Stimulated activated CD8-positive, alpha-beta memory T cell treated with anti-CD3 and anti-CD28 coated beads, Interleukin-4, amount 100 ng/mL, for 48 hours (primary cell): ENCODE measurements around the gene CBLB.

ENCODE experiments used
- DNase-seq: peaks from one replicate; pipeline ENCODE4 v3.0.0-alpha.2; 2020

CBLB gene

GRCh38 chr3:105676621-105677300 is 192.1 kb downstream of the CBLB start:
- peak; percentile 61 for DNase-seq

DNA sequence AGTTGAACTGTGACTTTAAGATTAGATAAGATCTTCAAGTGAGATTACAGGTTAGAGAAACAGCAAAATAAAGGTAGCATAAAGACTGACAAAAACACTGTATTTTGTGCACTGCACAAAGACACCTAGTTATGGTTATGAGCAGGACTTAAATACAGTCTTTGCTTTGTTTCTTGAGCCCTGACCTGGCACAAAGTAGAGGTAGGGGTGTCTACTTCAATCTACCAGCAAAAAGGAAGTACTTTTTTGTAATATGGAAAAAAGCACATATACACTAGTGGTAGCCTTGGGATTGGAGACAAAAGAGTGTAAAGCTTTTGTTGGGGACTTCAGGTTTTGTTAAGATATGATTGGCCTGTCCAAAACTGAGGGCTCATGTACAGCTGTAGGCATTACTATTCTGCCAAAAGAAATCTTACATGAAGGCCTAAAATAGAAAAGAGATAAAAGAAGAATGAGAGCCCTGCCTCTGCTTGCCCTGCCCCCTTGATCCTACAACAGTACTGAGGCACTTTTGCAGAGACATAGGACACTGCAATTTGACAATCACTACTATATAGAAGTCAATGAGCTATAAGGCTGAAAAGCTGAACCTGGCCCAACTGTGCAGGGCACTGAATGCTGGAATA is 194.3 kb downstream of the CBLB start:
- DNase-seq = no peak

DNA sequence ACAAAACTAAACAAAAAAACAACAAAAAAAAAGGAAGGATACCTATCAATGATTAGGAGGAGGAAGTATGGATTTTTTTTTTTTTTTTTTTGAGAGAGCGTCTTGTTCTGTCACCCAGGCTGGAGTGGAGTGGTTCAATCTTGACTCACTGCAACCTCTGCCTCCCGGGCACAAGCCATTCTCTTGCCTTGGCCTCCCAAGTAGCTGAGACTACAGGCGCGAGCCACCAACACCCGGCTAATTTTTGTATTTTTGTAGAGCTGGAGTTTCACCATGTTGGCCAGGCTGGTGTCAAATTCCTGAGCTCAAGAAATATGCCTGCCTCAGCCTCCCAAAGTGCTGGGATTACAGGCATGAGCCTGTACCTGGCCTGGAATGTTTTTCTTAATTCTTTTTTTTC is 195.8 kb downstream of the CBLB start:
- DNase-seq = no peak

GRCh38 chr3:105662306-105662705 is 206.5 kb downstream of the CBLB start:
- no peak for DNase-seq

- no peak for DNase-seq
These were observed 207.4 kb downstream of the CBLB start for GRCh38 chr3:105661461-105661860.

DNA sequence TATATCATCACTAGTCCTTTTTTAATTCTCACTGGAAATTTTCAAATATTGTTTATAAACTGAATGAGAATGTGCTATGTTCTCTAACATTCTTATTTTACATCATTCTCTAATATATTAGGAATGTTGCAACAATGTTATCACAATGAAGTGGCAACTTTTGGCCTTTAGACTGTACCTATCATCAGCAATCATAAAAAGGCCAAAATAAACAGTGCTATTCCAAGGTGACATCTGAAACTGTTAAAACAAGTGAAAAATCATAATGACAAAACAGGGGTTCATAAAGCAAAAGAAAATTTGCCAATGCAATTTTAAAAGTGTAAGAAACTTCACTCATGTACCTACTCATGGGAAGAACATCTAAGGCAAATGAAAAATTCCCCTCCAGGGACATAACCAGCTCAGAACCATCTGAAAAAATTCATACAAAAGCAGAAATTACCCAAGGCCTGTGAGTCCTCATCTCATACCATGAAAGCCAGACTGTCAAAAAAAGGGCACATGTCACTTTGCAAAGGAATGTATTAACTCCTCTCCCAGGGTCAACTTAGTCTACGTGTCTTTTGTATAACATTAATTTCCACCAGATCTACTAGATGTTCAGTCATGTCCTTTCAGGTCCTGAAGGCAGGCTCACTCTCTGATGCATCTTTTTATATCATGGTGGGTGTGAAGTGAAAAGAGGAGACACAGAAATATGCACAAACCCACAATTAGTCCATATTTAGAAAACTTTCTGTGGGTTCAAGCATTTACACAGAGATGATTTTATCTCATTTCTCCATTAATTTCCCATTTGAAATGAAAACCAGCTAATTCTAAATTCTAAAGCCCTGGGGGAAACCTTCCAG is 211.9 kb downstream of the CBLB start:
- no peak for DNase-seq

- DNase-seq = no peak
These were observed 214.9 kb downstream of the CBLB start for GRCh38 chr3:105653868-105654267.

GRCh38 chr3:105653166-105653565 is 215.6 kb downstream of the CBLB start:
- DNase-seq = no peak

- DNase-seq = no peak
These were observed 219.3 kb downstream of the CBLB start for GRCh38 chr3:105649480-105649879.

GRCh38 chr3:105647047-105647446 is 221.8 kb downstream of the CBLB start:
- no peak for DNase-seq

DNA sequence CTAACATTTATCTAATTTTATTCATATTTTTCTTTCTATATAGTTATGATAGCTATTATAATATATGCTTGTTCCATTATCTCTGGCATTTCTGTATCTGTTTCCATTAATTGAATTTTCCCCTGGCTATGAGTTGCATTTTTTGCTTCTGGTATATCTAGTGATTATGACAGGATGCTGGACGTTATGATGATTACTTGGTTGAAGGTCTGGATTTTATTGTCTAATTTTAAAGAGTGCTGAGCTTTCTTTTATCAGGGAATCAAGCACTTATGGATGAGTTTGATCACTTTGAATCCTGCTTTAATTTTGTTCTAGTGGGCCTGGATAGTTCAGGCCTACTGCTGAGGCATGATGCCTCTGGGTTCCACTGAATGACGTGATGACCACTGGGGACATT is 229.7 kb downstream of the CBLB start:
- no peak for DNase-seq

DNA sequence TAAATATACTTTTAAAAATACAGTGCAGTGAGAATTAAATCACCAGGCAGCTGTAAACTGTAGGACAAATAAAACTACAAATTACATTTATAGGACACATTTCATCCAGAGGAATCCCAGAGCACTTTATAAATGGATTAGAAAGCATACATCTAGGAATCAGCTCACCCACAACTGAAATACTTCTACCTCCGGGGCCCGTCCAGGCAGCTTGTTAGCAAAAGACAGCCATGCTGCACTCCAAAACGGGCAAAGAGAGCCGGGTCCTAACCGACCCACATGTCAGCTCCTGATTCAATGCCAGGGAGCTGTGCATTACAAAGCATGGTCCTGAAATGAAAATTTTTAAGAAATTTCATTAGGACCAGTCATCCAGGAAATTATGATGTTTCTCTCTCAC is 234.1 kb downstream of the CBLB start:
- DNase-seq = no peak

GRCh38 chr3:105629718-105630117 is 239.1 kb downstream of the CBLB start:
- DNase-seq = no peak

GRCh38 chr3:105626739-105627138 is 242.1 kb downstream of the CBLB start:
- no peak for DNase-seq

DNA sequence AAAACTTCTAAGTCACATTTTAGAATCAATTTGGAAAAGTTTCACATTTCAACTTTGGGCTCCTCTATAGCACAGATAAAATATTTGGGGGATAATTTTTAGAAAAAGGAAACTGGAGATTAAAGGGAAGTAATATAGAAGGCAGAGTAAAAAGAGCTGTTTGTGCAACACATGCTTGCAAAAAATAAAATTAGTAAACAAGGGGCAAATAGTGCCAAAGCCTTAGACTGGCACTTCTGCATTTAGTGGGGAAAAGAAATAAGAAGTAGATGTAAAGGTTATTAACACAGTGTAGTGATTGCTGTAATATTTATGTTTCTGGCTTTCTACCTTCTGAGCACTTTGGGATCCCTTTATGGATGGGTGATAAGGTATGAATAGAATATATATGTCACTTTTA is 246.6 kb downstream of the CBLB start:
- no peak for DNase-seq

GRCh38 chr3:105620236-105620635 is 248.6 kb downstream of the CBLB start:
- DNase-seq = no peak

GRCh38 chr3:105619651-105620050 is 249.2 kb downstream of the CBLB start:
- DNase-seq = no peak

DNA sequence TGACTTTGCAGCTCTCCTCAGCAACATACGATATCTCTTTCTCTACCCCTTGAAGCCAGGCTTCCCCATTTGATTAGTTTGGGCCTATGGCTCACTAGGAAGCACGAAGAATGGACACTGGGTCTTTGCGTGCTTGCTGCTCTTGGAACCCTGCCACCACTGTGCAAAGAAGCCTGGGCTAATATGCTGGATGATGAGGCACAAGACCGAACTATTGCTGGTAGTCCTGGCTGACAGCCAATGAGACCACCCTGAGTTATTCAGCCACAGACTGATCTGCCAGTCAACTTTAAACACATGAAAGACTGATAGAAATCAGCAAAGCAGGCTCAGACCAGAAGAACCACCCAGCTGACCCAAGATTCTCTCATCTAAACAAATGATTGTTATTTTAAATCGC is 250.3 kb downstream of the CBLB start:
- no peak for DNase-seq

DNA sequence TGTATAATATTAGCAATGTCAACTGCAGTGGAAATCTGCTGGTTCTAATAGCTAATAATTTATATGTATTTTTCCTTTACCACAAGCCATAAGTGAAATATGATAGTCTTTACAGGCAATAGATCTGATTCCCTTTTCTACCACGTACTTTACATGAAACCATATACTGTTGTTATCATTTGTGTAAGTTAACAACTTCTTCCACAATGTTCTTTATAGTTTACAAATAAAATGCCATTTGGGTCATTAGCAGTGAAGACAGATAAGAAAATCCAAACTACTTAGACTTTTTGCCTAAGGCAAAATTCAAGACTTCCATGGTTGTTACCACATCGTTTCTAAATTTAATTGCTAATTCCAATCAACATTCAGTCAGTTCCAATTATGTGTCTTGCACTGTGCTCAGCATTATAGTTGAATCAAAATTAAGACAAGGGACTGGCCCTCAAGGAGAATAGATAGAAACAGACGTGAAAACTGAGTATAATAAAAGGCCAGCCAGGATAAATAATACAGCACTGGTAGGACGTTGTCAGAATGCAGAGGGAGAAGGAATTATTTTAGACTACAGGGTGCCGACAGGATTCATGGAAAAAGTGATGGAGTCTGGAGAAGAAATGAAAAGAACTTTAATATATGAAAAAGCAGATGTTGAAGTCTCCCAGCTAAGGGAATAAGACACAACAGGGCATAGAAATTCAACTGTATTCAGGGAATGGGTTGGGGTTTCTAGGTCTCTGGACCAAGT is 252.3 kb downstream of the CBLB start:
- DNase-seq = no peak

DNA sequence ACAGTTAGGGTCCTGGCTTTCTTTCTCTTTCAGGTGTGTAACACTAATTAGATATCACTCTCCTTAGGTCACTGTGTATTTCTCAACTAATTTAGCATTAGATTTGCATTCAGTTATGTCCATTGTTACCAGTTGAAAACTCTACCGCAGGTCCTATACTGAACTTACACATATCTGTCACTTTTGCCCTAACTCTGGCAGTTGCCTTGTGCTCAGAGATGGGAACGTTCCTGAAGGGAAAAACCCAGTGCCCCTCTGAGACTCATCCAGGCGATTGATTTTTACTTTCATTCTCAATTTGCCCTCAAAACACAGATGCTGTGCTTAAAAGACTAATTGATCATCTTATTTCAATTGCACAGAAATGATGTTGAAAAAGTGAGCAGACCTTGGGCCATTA is 253.0 kb downstream of the CBLB start:
- DNase-seq = no peak

GRCh38 chr3:105614288-105615030 is 254.4 kb downstream of the CBLB start:
- no peak for DNase-seq

DNA sequence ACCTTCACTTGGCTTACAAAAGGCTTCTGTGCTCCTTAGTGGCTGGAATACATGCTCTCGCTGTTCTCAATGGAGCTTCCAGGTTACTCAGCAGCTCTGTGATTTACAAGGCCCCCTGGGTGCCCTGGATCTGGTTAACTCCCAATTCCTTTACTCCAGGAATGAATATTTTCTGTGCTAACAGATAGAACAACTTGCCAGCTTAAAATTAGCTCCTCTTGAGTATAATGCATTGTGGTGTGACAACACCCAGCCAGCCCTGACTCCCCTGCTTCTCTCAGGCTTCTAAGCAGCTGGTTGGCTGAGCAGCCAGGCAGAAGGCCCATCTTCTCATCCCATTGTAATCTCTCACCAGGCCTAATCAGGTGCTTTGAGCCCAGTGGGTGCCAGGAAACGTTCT is 255.7 kb downstream of the CBLB start:
- no peak for DNase-seq
